ENCODE results near the gene PTPRH.
"Not testable (repeated sequence)": the region's sequence is repeated elsewhere in the genome, so short reads cannot be mapped to it uniquely, and the experiment has no call there.

PTPRH gene

DNA sequence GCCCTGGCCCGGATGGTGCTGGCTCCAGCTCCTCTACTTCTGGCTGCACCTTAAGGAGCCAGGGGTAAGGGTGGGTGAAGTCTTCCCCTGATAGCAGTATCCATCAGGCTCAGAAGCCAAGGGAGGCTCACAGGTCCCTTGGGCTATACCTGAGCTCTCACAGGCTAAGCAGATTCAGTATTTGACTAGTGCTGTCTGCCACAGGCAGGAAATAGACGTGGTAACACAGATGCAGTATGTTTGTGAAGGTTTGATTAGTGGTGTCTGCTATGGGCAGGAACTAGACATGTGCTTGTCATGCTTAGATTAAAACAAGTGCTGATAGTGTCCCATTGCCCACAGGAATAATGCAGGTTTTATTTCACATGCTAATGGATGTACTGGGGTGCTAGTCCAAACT lies 33.2 kb downstream of the PTPRH start:
- peak; percentile 17 for DNase-seq

DNA sequence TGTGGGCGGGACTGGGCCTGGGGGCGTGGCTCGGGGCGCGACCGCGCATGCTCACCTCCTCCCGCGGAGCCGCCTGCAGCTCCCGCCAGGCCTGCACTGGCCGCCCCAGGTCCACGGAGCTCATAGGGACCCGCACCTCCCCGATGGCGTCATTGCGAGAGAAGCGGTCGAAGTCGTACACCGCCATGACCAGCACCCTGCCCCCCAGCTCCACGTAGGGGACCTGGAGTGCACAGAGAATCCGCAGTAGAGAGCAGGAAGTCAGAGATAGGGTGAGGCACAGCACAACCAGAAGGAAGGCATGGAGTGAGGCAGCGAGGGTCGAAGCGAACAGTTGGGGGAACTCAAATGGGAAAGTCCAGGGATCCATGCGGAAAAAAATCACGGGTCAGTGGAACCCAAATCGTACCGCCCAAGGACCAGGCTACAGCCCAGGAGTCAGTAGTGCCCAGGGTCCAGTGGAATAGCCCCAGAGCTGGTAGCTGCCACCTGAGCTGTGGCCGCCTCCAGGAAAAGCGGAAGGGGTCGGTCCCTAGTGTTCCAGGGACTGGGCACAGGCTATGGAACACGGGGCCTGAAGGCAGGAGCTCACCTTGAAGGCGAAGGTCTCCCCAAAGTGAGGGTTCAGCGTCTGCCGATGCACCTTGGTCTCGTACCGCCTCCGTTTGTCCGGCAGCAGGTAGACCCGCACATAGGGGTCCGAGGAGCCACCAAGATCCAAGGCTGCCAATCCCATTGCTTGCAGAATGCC lies 34.0 kb downstream of the PTPRH start:
- DNase-seq = no peak

DNA sequence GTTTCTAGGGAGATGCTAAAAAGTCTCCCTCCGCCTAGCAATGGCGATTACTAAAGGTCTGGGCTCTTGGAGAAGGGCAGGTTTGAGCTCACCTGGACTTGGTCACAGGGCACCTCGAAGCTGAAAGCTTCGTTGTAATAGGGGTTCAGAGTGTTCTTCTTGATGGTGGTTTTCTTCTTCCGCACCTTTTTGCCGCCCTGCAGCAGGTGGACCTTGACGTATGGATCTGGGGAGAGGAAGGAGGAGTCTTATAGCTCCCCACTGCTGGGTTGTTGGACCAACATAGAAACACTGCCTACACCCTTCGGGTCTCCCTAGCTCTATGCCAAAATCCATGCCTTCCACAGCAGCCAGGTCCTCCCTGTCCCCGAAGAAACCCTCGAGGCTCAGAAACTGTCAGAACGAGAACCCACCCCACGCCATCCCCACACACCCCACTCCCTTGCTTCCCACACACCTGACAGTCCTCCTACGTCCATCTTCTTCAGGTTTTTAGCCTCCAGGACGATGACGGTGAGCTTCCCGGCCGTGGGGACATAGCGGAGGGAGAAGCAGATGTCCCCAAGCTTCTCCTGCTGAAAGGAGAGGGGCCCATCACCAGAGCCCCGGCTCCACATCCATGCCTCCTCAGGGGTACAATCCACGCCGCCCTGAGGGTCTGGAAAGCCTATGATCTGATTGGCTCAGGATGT lies 34.7 kb downstream of the PTPRH start:
- DNase-seq = no peak

DNA sequence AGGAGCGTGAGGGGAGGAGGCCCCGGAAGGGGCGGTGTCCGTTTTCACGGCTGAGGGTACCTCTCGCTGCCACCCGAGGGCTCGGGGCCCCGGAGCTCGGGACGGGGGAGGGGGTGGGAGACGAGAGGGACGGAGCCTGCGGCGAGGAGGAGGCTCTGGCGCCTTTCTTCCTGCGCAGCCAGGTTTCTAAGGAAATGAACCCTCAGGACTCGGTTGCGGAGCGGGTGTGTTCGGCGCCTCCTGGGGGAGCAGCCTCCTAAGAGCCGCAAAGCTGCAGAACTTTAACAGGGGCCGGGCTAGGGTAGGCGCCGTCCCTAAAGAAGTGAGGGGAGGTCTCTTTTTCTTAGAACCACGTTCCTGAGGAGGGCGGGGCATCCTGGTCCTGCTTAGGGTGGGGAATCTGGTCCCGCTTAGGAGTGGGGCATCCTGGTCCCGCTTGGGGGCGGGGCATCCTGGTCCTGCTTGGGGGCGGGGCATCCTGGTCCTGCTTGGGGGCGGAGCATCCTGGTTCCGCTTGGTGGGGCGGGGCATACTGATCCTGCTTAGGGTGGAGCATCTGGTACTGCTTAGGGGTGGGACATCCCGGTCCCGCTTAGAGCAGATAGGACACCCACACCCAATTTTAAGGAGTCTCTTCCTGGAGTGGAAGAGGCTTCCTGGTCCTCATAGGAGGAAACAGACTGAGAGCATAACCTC lies 35.4 kb downstream of the PTPRH start:
- peak; percentile 52 for DNase-seq

DNA sequence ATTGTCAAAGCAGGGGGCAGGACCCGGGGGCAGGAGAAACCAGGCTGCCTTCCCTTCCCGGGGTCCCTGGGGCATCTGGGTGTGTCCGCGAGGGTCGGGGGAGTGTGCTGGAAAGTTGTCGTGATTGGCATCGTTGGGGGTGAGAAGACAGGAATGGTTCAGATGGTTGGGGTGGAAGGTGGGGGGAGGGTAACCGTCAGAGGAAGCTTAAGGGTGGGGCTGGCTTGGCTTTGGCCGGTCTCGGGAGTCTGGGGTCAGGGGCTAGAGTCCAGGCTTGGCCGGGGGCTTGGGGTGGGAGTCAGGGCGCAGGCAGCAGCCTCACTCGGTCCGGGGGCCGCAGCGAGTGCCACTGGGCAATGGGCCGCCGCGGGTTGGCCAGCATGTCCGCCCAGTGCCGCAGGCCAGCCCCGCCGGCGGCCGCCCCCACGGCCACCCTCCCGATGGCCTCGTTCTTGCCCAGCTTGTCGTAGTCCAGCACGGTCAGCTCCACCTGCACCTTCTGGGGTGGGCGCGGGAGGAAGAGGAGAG lies 36.1 kb downstream of the PTPRH start:
- no peak for DNase-seq

DNA sequence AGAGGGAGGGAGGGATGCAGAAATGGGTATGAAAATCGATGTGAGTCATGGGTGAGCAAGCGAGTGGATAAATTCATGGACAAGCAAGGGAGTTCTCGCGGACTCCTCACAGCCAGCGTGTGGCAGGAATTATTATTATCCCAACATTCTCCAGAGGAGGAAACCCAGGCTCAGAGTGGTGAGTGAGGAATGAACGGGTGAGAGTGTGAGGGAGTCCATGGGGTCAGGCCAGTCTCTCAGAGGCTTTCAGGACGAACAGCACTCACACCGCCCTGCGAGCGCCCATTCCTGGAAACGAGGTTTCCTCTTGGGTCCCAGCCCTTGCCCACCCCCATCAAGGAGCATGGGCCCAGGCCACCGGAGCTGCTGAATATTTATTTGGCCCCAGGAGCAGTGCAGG lies 36.6 kb downstream of the PTPRH start:
- DNase-seq = no peak

DNA sequence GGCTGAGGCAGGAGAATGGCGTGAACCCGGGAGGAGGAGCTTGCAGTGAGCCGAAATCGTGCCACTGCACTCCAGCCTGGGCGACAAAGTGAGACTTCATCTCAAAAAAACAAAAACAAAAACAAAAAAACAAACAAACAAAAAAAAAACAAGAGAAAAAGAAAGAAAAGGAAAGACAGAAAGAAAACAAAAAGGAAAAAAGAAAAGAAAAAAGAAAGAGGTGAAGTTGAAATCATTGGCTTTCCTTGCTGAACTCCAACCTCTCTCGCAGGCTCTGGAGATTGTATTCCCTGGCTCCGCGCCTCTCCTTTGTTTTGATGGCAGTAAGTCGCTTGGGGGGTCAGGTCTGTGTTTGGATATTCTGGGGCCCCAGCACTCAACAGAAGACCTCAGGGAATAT lies 37.0 kb downstream of the PTPRH start:
- DNase-seq = not testable (repeated sequence)

DNA sequence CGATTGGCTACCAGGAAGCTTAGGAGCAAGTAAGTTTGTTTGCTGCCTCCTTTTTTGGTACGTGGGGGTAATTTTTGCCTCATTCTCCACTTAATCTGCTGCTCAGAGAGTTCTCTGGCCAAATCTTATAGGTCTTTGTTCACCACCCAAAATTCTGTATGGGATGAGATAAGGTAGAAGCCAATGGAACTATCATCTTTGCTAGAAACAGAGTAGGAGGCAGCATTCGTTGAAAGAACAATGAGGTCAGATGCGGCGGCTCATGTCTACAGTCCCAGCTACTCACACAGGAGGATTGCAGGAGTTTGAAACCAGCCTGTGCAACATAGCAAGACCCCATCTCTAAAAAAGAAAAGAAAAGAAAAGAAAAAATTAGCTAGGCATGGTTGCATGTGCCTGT lies 37.9 kb downstream of the PTPRH start:
- no peak for DNase-seq

DNA sequence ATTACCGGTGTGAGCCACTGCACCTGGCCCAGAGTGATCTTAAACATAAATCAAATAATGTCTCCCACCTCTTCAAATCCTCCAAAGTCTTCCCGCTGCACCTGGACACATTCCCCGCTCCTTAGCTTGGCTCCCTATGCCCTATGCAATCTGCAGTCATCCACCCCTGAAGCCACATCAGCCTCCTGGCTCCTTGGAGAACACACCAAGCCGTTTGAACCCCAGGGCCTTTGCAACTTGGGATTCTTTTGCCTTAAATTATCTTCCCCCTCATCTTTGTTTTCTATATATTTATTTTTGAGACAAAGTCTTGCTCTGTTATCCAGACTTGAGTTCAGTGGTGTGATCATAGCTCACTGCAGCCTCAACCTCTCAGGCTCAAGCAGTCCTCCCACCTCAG lies 40.2 kb downstream of the PTPRH start:
- DNase-seq = no peak

DNA sequence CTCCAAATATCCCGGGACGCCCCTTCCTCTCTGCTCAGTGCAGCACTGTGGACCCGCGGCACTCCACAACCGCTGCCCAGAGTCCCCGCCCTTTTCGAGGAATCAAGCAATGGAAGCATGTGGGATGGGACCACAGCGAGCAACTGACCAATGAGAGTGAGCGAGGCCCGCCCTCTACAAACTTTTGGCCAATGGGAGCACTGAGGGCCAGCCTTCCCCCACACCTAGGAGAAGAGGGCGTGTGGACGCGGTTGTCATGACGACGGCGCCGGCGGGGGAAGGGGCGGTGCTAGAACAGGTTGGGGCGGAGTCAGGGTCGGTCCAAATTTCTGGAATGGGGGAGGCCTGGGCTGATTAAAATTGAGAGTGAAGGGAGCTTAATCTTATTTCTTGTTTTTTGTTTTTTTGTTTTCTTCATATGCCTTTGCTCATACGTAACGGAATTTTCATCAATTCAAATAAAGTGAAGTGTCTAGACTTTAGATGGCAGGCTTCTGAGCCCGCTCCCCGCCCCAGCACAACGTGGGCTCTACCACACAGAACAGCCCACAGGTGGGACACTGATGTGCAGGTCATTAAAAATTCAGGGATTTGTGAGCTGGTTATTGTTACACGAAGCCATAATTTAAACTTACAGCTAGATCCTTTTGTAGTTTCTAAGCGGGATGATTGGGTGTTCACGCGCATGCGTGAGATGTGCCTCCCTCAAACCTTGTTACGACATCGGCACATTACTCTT lies 42.6 kb downstream of the PTPRH start, which contains the start of gene DNAAF3:
DNAAF3 (minus strand) TSS at position 84 of the 739 bp plus-strand sequence. CDS start 200 bp downstream, outside the sequence.
- peak; percentile 91 for DNase-seq

DNA sequence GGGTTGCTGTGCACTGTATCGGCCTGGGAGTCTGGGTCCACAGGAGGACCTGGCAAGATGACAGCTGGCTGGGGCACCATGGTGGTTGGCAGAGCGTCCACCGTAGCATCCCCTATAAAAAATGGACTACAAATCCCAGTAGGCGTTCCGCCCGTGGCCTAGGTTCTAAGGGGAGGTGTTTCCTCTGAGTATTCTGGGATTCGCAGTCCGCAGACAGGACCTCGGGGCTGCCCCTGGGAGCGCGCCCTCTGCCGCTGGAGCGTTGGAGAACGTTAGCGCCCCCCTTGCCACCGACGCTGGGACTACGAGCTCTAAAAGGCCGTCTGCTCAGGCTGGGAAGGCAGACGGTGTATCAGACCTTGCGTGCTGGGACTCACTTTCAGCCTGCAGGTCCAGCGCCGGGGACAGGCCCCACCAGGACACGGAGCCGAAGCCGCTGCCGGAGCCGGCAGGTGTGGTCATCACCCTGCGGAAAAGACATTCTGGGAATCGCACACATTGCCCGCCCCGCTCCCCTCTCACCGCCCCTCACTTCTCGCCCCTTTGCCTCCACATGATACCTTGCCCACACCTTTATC lies 43.3 kb downstream of the PTPRH start:
- DNase-seq = peak; percentile 50

DNA sequence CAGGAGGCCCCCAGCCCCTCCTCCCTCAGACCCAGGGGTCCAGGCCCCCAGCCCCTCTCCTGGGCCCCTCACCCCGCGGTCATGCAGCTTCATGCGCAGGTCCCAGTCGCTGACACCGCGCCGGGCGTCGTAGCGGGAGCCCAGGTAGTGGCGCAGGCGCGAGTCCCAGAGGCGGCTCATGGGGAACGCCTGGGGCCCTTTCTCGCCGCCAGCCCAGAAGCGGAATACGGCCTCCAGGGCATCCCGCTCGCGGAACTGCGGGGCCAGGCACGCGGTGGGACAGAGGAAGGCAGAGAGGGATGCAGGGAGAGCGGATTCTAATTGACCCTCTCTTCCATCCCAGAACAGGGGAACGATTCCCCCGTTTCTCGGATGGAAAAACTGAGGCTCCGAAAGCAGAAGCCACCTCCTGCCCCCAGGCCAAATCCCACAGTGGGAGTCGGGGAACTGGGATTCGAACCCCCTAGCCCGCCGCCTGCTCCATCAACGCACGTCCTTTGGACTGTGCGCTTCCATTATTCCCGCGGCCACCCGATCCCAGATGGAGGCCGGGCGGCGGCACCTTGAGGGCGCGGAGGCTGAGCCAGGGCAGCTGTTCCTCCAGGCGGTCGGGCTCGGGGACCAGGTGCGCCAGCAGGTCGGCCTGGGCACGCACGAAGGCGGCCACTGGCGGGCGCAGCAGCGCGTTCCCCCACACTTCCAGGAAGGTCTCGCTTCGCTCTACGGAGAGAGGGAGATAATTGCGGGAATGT lies 47.6 kb downstream of the PTPRH start:
- DNase-seq = no peak

DNA sequence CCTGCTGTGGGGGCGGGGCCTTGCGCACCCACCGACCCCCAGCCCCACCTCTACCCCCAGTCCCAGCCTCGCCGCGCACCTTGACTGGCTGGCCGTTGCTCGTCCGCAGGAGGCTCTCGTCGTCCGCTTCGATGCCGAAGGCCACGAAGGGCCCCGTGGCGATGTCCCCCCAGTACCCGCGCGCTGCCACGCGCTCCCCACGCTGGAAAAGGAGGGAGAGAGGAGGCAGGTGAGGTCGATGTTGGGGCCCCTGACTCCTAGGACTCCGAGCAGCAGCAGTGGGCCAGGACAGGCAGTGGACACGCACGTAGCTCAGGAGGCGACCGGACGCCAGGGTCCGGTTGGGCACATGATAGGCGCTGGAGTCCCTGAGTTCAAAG lies 48.3 kb downstream of the PTPRH start:
- DNase-seq = no peak

DNA sequence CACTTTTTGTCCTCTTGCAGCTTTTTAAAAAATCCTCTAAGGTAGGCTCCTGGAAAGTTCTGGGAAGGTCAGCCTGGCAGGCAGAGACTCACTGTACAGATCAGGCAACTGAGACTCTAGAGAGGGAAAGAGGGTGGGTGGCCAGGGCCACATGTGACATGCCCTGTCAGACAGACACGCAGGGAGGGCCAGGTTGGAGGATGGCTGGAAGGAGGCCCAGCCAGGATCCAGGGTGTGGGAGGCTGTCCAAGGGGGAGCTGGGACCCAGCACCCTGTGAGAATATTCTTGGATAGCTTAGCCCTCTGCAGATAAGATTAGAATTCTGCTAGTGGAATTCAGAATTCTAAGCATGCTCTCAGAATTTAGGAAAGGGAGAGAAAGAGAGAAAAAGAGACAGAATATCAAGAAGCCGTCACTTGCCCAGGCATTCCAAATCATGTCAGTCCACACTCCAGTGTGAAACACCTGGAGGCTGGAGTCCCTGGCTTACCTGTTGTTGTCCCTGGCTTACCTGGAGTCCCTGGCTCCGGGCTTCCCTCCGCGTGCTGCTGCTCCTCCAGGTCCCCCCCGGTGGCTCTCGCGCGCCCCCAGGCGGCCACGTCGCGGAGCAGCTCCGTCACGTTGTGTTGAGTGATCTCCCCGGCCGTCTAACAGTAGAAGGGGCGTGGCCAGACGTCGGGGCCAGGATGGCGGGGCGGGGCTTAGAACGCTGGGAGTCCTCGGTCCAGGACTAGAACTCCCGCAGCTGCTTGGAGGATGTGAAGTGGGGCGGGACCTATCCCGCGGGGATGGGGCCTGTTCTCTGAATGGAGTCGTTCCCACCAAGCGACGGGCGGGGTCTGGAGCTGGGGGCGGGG lies 48.9 kb downstream of the PTPRH start:
- DNase-seq = peak; percentile 95

DNA sequence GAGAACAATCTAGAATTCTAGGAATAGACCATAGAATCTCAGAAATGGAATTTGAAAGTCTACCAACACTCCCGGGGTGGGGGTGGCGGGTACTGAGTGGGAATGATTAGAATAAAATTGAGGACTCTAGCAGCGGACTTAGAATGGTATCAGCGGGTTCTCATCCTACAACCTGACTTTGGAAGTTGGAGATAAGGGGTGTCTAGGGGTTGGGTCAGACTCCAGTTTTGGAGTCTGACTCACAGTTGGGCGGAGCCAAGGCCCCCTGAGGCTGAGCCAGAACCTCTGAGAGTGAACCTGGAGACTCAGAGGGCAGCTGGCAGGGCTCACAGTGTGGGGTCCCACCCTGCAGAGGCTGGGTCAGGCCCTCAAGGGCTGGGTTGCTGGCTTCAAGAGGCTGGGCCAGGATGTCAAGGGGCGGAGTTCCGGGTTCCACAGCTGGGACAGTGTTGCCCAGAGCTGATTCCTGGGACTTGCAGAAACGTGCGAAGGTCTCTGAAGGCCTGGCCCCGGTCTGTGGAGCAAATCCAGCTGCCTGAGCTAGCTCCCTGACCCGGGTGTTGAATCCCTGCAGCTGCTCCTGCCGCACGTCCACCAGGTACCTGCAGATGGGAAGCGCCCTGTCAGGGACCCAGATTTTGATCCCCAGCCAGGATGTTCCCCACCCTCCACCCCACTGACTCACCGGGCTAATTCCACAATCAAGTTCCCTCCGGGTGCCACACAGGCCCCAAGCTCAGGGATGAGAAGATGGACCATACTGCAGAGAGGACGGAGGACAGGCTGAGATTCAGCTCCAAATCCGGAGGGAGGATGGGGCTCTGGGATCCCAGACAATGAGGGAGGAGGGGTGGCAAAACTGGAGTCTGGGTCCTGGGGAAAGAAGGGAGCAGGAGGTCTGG lies 50.2 kb downstream of the PTPRH start:
- DNase-seq = no peak

DNA sequence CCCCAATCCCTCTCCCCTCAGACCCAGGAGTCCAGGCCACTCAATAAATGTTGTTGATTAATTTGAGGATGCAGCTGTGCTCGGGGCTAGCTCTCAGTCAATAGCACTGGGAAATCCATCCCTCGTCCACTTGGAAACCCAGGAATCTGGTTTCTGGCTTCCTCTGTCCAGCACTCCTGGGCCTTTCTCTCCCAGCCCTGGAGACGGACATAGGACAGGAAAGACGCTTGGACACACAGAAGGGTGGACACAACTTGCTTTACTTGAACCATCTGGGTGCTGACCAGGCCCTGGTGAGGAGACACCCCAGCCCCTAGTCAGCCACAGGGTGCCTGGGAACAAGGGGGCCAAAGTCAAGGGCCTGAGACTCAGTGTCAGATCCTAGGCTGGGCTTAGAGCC lies 50.9 kb downstream of the PTPRH start:
- no peak for DNase-seq

DNA sequence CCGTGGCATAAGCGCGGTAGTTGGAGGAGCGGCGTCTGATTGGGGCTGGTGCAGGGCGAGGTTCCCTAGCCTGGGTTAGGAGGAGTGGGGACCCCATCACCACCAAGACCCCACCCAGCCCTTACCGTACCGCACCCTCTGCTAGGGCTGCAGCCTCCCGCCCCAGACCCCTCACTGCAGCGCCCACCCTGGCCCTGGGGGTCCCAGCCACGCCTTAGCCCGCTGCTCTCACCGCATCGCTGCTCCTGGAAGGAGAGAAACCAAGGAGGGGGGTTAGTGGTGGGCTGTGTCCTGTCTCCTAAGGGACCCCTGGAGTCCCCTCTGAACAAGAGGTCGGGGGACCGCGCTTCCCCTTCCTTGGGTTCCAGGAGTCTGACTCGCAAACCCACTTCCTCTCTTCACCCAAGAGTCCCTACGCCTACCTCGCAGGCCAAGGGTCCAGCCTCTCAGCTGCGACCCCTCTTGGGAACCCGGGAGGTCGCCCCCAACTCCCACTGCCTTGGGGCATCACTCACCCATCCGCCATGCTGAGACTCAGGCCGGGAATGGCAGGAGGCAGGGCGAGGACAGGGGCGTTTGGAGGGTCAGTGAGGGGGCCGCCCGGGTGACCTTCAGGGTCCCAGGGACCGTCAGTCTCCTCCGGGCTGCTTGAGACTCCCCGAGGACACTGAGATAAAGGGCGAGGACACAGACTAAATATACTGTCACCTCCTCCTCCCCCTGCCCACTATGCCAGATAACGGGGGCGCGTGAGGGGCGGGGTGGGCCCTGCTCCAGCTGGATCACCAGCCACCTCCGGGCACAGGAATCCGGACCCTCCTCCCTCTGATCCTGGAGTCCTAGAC lies 52.0 kb downstream of the PTPRH start, which contains the start of gene TNNI3:
TNNI3 (minus strand) TSS at position 669 of the 845 bp plus-strand sequence; CDS start at position 526, 143 bp downstream.
- no peak for DNase-seq

Measured in activated CD4-positive, alpha-beta T cell treated with anti-CD3 and anti-CD28 coated beads, Interleukin-2, Interleukin-6, amounts not matched to agents 100 ng/mL and 50 ng/mL, durations not matched to agents 16 hours and 8 hours (primary cell).